ENCODE data around the gene ULBP2. TPM values are rescaled to one million over a fixed set of nuclear protein-coding genes. Genes with fewer than 3 reads are reported as not detected.
"Not testable (repeated sequence)": the region's sequence is repeated elsewhere in the genome, so short reads cannot be mapped to it uniquely, and the experiment has no call there.

ULBP2 gene
- total RNA-seq, 1 experiment from 2014 or later = 4.9 TPM

DNA sequence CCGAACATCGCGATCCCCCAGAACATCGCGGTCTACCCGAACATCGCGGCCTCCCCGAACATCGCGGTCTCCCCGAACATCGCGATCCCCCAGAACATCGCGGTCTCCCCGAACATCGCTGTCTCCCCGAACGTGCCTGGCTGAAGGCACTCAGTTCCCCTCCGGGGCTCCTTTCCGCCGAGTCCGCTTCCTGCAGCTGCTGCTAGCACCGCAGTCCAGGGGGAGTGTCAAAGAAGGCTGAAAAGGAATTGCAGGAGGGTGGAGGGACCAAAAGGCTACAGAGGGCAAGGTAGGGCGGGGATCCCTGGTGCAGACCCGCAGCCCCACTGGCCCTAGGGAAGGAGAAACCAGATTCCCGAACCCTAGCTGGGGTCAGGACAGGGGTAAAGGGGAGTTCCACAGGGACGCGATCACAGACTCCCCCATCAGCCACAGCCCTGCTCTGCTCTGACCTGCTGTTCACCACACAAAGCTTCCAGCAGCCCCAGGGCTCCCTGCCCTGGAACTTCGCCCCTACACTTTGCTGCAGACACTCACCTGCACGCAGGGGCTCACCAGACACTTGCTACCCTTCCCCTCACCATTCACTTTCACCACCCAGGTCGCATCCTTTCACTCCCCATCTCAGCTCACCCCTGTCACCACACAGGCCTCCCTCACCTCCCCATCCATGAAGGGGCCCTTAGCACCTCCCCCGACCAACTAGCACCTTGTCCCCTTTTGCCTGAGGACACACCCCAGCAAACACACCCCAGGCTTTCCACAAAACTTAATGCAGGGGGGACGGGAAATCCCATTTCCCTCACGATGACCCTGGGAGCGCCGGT is 23.6 kb downstream of the ULBP2 start:
- peak overlapping the region; percentile 83 for H3K4me3 Mint-ChIP-seq (ENCODE audit: unreplicated experiment)
- CTCF ChIA-PET = no interaction called here
- H3K4me1 Mint-ChIP-seq (ENCODE audit: low read depth, unreplicated experiment) = no peaks in the 10 kb centered on the region
- Histone ChIP-seq H3K36me3 (ENCODE audit: control insufficient read depth, insufficient read depth, low read length) (no peaks in the 10 kb centered on the region), H3K27me3 (replicated peaks; ENCODE audit: control insufficient read depth, insufficient read depth, low read length) (no peaks in the 10 kb centered on the region), H3K4me1 (no peaks in the 10 kb centered on the region), H3K9me3 (no peaks in the 10 kb centered on the region), H3K4me3 (ENCODE audit: low read depth, low read length) (no peak overlapping the region)
- H3K27me3 Mint-ChIP-seq (ENCODE audit: insufficient read depth, unreplicated experiment) = no peaks in the 10 kb centered on the region
- peaks cover 15% of the 10 kb centered on the region for H3K36me3 Mint-ChIP-seq (ENCODE audit: insufficient read depth, unreplicated experiment)
- POLR2A ChIA-PET = no interaction called here
- TF ChIP-seq, protein P1, sequence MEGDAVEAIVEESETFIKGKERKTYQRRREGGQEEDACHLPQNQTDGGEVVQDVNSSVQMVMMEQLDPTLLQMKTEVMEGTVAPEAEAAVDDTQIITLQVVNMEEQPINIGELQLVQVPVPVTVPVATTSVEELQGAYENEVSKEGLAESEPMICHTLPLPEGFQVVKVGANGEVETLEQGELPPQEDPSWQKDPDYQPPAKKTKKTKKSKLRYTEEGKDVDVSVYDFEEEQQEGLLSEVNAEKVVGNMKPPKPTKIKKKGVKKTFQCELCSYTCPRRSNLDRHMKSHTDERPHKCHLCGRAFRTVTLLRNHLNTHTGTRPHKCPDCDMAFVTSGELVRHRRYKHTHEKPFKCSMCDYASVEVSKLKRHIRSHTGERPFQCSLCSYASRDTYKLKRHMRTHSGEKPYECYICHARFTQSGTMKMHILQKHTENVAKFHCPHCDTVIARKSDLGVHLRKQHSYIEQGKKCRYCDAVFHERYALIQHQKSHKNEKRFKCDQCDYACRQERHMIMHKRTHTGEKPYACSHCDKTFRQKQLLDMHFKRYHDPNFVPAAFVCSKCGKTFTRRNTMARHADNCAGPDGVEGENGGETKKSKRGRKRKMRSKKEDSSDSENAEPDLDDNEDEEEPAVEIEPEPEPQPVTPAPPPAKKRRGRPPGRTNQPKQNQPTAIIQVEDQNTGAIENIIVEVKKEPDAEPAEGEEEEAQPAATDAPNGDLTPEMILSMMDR (IDR thresholded peaks at IDR 0.05; ENCODE audit: insufficient read depth in 1 of 2, low read depth in 1 of 2, low read length in 1 of 2, severe bottlenecking in 1 of 2, unreplicated experiment in 1 of 2) = no peak
- BruUV-seq (replicated peaks) = no TSS peak
- intact Hi-C loops (cut with micrococcal nuclease; ENCODE audit: unreplicated experiment) = no loop called here
- no peak for DNase-seq
- H3K9me3 Mint-ChIP-seq (ENCODE audit: unreplicated experiment) = no peaks in the 10 kb centered on the region
- peak overlapping the region; percentile 80 for H3K27ac Mint-ChIP-seq (ENCODE audit: unreplicated experiment)

DNA sequence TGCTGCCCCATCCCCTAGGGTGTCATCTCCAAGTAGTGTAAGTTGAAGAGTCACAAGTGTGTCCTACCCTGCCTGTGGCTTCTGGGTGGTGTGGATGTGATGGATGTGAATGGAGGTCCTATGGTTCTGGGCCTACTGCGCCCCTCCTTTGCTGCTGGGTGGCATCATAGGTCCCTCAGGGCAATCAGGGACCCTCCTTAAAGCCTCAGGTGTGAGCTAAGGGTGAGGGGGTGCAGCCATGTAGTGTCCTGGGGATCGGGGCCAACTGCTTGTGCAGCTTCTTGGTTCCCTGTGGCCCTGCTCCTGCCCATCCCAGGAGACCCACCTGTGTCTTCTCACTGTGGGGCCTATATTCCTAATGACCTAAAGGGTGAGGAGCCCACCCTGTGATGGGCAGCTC is 24.5 kb downstream of the ULBP2 start:
- H3K36me3 Mint-ChIP-seq (ENCODE audit: insufficient read depth, unreplicated experiment) = peaks cover 15% of the 10 kb centered on the region
- POLR2A ChIA-PET; H3K4me1 ChIP-seq; H3K4me3 ChIP-seq (ENCODE audit: low read depth, low read length); H3K9me3 Mint-ChIP-seq (ENCODE audit: unreplicated experiment); H3K4me1 Mint-ChIP-seq (ENCODE audit: low read depth, unreplicated experiment); H3K36me3 ChIP-seq (ENCODE audit: control insufficient read depth, insufficient read depth, low read length); intact Hi-C loops (cut with micrococcal nuclease; ENCODE audit: unreplicated experiment); H3K4me3 Mint-ChIP-seq (ENCODE audit: unreplicated experiment); BruUV-seq (replicated peaks); H3K27me3 Mint-ChIP-seq (ENCODE audit: insufficient read depth, unreplicated experiment); H3K27me3 ChIP-seq (replicated peaks; ENCODE audit: control insufficient read depth, insufficient read depth, low read length); H3K9me3 ChIP-seq; CTCF ChIA-PET; H3K27ac Mint-ChIP-seq (ENCODE audit: unreplicated experiment); DNase-seq: not testable (repeated sequence)

DNA sequence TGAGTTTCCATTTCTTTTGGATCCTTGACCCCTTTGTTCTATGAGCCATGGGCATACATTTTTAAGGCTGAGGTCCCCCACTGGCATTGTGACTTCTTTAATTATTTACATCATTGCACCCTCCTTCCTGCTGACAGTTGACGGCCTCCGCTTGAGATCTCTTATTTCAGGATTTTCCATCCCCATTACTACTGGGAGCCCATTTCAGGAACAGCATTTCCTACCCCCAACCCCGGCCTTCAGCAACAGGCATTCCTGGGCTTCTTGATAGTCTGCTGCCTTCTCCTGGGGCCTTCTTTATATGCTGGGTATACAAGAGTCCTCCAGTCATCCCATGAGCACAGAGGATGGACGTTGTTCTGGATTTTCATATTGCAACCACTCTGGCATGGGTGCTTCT is 25.8 kb downstream of the ULBP2 start:
- H3K9me3 Mint-ChIP-seq (ENCODE audit: unreplicated experiment) = no peaks in the 10 kb centered on the region
- DNase-seq = no peak
- Histone ChIP-seq H3K4me3 (ENCODE audit: low read depth, low read length) (no peak overlapping the region), H3K27me3 (replicated peaks; ENCODE audit: control insufficient read depth, insufficient read depth, low read length) (no peaks in the 10 kb centered on the region), H3K9me3 (no peaks in the 10 kb centered on the region), H3K36me3 (ENCODE audit: control insufficient read depth, insufficient read depth, low read length) (no peaks in the 10 kb centered on the region), H3K4me1 (no peaks in the 10 kb centered on the region)
- TF ChIP-seq, protein P1 (IDR thresholded peaks at IDR 0.05; ENCODE audit: insufficient read depth in 1 of 2, low read depth in 1 of 2, low read length in 1 of 2, severe bottlenecking in 1 of 2, unreplicated experiment in 1 of 2) = no peak
- no peak overlapping the region for H3K4me3 Mint-ChIP-seq (ENCODE audit: unreplicated experiment)
- no peak overlapping the region for H3K27ac Mint-ChIP-seq (ENCODE audit: unreplicated experiment)
- CTCF ChIA-PET = no interaction called here
- H3K36me3 Mint-ChIP-seq (ENCODE audit: insufficient read depth, unreplicated experiment) = peaks cover 15% of the 10 kb centered on the region
- no peaks in the 10 kb centered on the region for H3K27me3 Mint-ChIP-seq (ENCODE audit: insufficient read depth, unreplicated experiment)
- H3K4me1 Mint-ChIP-seq (ENCODE audit: low read depth, unreplicated experiment) = no peaks in the 10 kb centered on the region
- POLR2A ChIA-PET = no interaction called here
- BruUV-seq (replicated peaks) = no TSS peak
- intact Hi-C loops (cut with micrococcal nuclease; ENCODE audit: unreplicated experiment) = no loop called here

DNA sequence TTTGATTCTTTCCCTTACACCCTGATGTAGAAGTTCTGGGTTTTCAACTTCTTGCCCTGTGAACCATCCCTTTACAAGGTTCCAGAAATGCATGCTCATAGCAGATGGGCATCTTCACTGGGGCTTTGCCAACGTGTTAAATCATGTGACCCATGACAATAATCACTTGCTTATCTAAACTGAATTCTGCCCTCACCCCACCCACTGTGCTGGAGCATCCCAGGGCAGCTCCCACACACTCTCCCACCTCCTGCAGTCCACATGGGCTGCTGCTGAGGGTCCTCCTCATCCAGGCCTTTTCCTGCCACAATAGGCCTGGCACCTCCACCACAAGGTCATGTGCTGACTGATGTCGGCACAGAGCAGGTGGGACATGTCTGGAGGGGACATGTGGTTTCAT is 26.2 kb downstream of the ULBP2 start:
- peaks cover 15% of the 10 kb centered on the region for H3K36me3 Mint-ChIP-seq (ENCODE audit: insufficient read depth, unreplicated experiment)
- H3K9me3 Mint-ChIP-seq (ENCODE audit: unreplicated experiment); DNase-seq; CTCF ChIA-PET; H3K4me1 Mint-ChIP-seq (ENCODE audit: low read depth, unreplicated experiment); intact Hi-C loops (cut with micrococcal nuclease; ENCODE audit: unreplicated experiment); H3K9me3 ChIP-seq; H3K27me3 Mint-ChIP-seq (ENCODE audit: insufficient read depth, unreplicated experiment); H3K4me3 ChIP-seq (ENCODE audit: low read depth, low read length); POLR2A ChIA-PET; H3K27me3 ChIP-seq (replicated peaks; ENCODE audit: control insufficient read depth, insufficient read depth, low read length); BruUV-seq (replicated peaks); H3K27ac Mint-ChIP-seq (ENCODE audit: unreplicated experiment); H3K4me1 ChIP-seq; H3K4me3 Mint-ChIP-seq (ENCODE audit: unreplicated experiment); H3K36me3 ChIP-seq (ENCODE audit: control insufficient read depth, insufficient read depth, low read length): not testable (repeated sequence)

DNA sequence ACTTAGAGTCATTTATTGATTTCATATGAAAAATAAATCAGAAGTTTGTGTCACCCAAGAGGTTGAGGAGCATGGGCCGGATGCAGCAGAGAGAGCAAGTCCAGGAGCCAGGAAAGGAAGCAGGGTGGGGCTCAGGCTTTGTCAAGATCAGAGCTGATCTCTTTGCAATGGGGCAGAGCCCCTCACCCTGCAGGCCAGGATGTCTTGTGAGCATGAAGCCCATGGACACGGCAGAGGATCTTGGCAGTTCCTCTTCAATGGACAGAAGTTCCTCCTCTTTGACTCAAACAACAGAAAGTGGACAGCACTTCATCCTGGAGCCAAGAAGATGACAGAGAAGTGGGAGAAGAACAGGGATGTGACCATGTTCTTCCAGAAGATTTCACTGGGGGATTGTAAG is 27.1 kb downstream of the ULBP2 start:
- DNase-seq; POLR2A ChIA-PET; H3K27me3 Mint-ChIP-seq (ENCODE audit: insufficient read depth, unreplicated experiment); CTCF ChIA-PET; H3K4me3 Mint-ChIP-seq (ENCODE audit: unreplicated experiment); H3K27me3 ChIP-seq (replicated peaks; ENCODE audit: control insufficient read depth, insufficient read depth, low read length); H3K4me1 ChIP-seq; H3K9me3 ChIP-seq; H3K36me3 ChIP-seq (ENCODE audit: control insufficient read depth, insufficient read depth, low read length); intact Hi-C loops (cut with micrococcal nuclease; ENCODE audit: unreplicated experiment); H3K9me3 Mint-ChIP-seq (ENCODE audit: unreplicated experiment); H3K4me3 ChIP-seq (ENCODE audit: low read depth, low read length); H3K4me1 Mint-ChIP-seq (ENCODE audit: low read depth, unreplicated experiment); H3K27ac Mint-ChIP-seq (ENCODE audit: unreplicated experiment); H3K36me3 Mint-ChIP-seq (ENCODE audit: insufficient read depth, unreplicated experiment); BruUV-seq (replicated peaks): not testable (repeated sequence)

All from Caco-2 (cell line).